ENCODE results near the gene CEP126.
"Not testable (repeated sequence)": the region's sequence is repeated elsewhere in the genome, so short reads cannot be mapped to it uniquely, and the experiment has no call there.

DNA sequence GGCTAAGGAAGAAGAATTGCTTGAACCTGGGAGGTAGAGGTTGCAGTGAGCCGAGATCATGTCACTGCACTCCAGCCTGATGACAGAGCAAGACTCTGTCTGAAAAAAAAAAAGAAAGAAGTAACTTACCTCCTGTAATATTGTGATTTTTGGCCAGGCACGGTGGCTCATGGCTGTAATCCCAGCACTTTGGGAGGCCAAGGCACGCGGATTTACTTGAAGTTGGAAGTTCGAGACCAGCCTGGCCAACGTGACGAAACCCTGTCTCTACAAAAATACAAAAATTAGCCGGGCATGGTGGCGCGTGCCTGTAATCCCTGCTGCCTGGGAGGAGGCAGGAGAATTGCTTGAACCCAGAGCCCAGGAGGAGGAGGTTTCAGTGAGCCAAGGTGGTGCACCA is 49.4 kb downstream of the CEP126 start:
- not testable (repeated sequence) for TF ChIP-seq POLR2A (IDR thresholded peaks at IDR 0.05)
- TF ChIP-seq, protein P1, sequence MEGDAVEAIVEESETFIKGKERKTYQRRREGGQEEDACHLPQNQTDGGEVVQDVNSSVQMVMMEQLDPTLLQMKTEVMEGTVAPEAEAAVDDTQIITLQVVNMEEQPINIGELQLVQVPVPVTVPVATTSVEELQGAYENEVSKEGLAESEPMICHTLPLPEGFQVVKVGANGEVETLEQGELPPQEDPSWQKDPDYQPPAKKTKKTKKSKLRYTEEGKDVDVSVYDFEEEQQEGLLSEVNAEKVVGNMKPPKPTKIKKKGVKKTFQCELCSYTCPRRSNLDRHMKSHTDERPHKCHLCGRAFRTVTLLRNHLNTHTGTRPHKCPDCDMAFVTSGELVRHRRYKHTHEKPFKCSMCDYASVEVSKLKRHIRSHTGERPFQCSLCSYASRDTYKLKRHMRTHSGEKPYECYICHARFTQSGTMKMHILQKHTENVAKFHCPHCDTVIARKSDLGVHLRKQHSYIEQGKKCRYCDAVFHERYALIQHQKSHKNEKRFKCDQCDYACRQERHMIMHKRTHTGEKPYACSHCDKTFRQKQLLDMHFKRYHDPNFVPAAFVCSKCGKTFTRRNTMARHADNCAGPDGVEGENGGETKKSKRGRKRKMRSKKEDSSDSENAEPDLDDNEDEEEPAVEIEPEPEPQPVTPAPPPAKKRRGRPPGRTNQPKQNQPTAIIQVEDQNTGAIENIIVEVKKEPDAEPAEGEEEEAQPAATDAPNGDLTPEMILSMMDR (IDR thresholded peaks at IDR 0.05) = not testable (repeated sequence)

All from stomach (tissue), 4 donors.